GM18498 (cell line): ENCODE results near the gene PRPF19.

Source experiments
- ATAC-seq: cut with Tn5 transposase; IDR thresholded peaks from one replicate; pipeline ENCODE4 v1.9.1; 2021; ENCODE audit warnings: mild to moderate bottlenecking, moderate library complexity; ENCODE audit not compliant: unreplicated experiment

PRPF19 gene

GRCh38 chr11:60876168-60876485 lies 30.3 kb downstream of the PRPF19 start:
- ATAC-seq: no peak

GRCh38 chr11:60875366-60876167 lies 30.8 kb downstream of the PRPF19 start:
- ATAC-seq: no peak

GRCh38 chr11:60874421-60875365 lies 31.7 kb downstream of the PRPF19 start:
- no peak for ATAC-seq

GRCh38 chr11:60873533-60873932 lies 32.9 kb downstream of the PRPF19 start:
- no peak for ATAC-seq

DNA sequence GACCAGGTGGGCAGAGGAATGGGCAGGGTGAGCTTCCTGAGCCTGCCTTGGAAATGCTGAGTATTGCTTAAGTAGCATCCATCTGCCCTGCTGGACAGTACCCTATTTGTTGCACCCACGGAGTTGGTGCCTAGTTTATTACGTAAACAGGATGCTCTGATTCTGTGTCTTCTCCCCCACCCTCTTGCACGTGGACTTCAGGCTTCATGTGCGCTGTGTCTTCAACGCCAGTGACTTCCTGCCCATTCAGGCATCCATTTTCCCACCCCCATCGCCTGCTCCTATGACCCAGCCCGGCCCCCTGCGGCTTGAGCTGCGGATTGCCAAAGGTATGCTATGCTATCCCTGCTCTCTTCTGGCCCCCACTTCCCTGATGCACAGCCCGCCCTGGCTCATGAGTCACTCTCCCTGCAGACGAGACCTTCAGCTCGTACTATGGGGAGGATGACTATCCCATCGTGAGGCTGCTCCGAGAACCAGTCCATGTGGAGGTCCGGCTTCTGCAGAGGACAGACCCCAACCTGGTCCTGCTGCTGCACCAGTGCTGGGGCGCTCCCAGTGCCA lies 33.3 kb downstream of the PRPF19 start:
- ATAC-seq: no peak

- ATAC-seq: no peak
Measured at GRCh38 chr11:60872124-60872960, 34.0 kb downstream of the PRPF19 start.

DNA sequence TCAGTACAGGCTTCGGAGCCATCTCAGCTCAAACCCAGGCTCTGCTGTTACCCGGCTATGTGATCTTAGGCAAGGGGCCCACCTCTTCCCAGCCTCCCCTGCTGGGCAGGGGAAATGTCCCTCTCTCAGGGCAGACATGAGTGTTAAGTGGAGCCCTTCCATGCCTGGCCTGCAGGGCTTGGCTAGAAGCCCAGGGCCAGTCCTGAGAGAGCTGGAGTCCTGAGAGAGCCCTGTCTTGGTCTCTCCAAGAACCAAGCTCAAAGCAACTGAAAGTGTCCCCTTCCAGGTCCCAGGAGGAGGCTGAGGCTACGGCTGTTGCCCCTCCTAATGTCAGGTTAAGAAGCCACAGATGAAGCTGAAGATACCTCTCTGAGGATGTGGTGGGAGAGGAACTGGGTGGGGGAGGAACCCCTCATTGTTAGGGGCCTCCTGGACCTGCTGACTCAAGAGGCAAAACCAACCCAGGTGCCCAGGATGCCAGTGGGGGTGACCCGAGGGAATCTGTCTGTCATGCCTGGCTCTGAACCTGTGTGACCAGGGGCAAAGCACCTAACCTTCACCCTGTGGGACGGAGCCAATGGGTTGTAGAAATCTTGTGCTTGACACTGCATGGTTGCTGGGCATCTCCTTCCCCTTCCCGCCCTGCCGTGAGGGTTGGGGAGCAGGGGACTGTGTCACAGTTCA lies 34.9 kb downstream of the PRPF19 start:
- ATAC-seq: no peak

GRCh38 chr11:60870733-60871377 lies 35.5 kb downstream of the PRPF19 start:
- ATAC-seq: no peak

- ATAC-seq: no peak
Measured at GRCh38 chr11:60870276-60870675, 36.1 kb downstream of the PRPF19 start.

DNA sequence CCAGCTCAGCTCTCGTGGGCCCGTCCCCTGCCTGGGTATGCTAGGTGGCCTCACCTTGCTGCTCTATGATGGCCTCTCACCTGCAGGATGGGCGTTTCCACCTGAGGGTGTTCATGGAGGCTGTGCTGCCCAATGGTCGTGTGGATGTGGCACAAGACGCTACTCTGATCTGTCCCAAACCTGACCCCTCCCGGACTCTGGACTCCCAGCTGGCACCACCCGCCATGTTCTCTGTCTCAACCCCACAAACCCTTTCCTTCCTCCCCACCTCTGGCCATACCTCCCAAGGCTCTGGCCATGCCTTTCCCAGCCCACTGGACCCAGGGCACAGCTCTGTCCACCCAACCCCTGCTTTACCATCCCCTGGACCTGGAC lies 36.9 kb downstream of the PRPF19 start:
- no peak for ATAC-seq

DNA sequence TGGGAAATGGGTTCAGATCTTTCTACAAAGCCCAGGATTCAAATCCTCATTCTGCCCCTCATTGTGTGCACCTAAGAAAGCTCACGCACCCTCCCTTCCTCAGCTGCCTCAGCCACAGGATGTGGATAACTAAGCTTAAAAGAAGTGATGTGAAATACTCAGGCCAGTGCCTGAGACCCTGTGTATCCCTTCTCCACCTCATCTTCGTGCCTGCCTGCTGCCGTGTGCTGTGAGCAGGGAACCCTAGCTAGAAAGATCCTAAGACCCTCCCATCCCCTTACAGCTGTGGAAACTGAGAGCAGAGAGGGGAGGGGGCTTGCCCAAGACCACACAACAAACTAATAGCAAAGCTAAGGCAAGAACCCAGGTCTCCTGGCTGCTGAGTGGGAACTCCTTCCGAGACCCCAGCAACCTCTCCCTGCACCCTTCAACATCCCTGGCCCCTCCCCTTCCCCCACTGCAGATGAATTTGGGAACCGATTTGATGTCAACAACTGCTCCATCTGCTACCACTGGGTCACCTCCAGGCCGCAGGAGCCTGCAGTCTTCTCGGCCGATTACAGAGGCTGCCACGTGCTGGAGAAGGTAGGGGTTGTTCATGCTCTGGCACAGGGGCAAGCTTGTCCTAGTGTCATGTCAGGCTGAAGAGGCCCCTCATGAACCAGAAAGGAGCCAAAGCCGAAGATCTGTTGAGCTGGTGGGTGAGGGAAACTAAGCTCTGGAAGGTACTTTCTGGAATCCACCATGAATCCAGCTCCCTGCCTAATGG lies 37.5 kb downstream of the PRPF19 start:
- no peak for ATAC-seq

DNA sequence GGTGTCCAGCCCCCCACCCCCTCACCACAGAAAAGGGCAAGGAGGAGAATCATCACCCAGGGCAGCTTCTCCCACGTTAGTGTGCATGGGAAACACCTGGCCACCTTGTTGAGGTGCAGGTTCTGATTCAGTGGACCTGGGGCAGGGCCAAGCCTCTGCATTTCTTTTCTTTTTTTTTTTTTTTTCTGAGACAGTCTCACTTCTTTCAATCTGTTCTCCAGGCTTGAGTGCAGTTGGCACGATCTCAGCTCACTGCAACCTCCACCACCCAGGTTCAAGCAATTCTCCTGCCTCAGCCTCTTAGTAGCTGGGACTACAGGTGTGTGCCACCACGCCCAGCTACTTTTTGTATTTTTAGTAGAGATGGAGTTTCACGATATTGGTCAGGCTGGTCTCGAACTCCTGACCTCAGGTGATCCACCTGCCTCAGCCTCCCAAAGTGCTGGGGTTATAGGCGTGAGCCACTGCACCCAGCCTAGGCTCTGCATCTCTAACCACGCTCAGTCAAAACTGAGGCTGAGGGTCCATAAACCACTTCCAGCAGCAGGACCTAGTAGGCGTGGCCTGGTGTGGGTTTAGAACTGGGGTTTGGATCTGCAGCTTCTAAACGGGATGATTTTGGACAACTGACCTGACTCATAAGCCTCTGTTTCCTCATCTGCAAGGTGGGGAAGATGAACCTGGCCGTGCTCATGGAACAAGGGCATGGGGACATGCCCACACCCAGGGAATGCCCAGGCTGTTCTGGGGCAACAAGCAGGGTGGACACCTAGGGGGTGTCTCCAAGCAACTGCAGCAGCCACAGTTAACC lies 38.3 kb downstream of the PRPF19 start:
- ATAC-seq: no peak

GRCh38 chr11:60866911-60867870 lies 39.2 kb downstream of the PRPF19 start, which contains the start of gene ZP1:
Gene ZP1 (plus strand): TSS chr11:60867542. CDS start chr11:60867562, 20 bp downstream.
- ATAC-seq: no peak

DNA sequence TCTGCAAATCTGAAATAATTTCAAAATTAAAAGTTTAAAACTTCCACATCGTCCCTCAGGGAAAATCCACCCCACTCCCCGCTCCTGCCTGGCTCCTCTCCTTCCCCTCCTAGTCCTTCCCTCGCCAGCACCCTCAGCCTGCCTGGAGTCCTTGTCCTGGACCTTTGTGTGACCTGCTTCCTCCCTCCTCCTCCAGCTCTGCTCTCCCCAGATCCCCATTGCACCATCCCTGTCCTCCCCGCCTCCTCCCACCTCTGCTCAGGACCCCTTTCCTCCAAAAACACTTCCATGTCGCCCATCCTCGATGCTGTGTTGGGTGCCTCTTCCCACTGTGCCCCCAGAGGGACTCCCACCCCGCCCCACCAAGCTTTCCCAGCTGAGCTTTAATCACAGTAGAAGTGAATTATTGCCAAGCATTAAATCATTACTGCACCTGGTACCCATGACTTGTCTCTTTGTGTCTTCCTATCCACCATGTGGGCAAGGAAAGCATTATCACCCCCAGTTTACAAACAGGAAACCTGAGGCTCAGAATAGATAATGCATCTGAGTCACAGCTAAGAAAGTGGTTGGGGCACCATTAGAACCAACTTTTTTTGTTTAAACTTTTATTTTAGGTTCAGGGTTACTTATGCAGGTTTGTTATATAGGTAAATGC lies 41.4 kb downstream of the PRPF19 start:
- no peak for ATAC-seq

GRCh38 chr11:60863550-60864521 lies 42.5 kb downstream of the PRPF19 start:
- no peak for ATAC-seq
